GM12878 (cell line): ENCODE measurements around the gene CCNY. TPM values are rescaled to one million over a fixed set of nuclear protein-coding genes. Genes with fewer than 3 reads are reported as not detected.

ENCODE experiments used
- ATAC-seq: fragments of 200-7000 bp; cut with Tn5 transposase; 3 replicates; pipeline ENCODE4 v1.9.1; 2020; ENCODE audit warnings: mild to moderate bottlenecking, moderate library complexity
- BruUV-seq: library from RNA; stranded (reverse); fragments of 400-500 nt; replicated peaks from 2 replicates; lab custom pipeline; 2021; lab: Mats Ljungman, UMichigan
- CTCF ChIA-PET: fragments of 300-600 bp; sonication (Branson Sonifier 250); formaldehyde crosslinking; extraction: SDS; loops from one replicate; lab custom pipeline; 2021; ENCODE audit warnings: inconsistent platforms; lab: Yijun Ruan, JAX
- POLR2A ChIA-PET: fragments of 350-600 bp; formaldehyde crosslinking; extraction: SDS; loops from one replicate; lab custom pipeline; 2021; ENCODE audit warnings: inconsistent platforms; lab: Charles Lee
- RAD21 ChIA-PET: fragments of 300-600 bp; sonication (Branson Sonifier 250); formaldehyde crosslinking; loops from one replicate; lab custom pipeline; 2023; ENCODE audit warnings: antibody characterized with exemption; ENCODE audit not compliant: unreplicated experiment; lab: Charles Lee
- SMC1A ChIA-PET: fragments of 300-600 bp; sonication (Branson Sonifier 250); formaldehyde crosslinking; loops from one replicate; lab custom pipeline; 2023; ENCODE audit not compliant: unreplicated experiment, uncharacterized antibody; lab: Charles Lee
- DNase-seq: peaks from one replicate; pipeline ENCODE4 v3.0.0-alpha.2; 2011; ENCODE audit warnings: low read depth, low spot score
- FAIRE-seq: peaks from 3 replicates; lab custom pipeline; 2011; peaks lifted over from hg19 to GRCh38; lab: Jason Lieb, UNC
- H2AFZ ChIP-seq: 2 replicates; pipeline ENCODE4 v1.6.0; 2011; ENCODE audit warnings: low read depth, low read length, control low read depth; ENCODE audit not compliant: control insufficient read depth
- H3K27ac ChIP-seq: 2 replicates; pipeline ENCODE4 v1.5.1; 2011; ENCODE audit warnings: control low read depth; ENCODE audit not compliant: control insufficient read depth, insufficient read depth
- H3K27me3 ChIP-seq, 2 experiments: replicated peaks in 1 of 2; 2 replicates each; pipeline versions ENCODE4 v1.6.0 to v1.6.1; 2011; ENCODE audit warnings: low read length in 1 of 2; ENCODE audit not compliant: control insufficient read depth in 2 of 2, insufficient read depth in 2 of 2
- H3K36me3 ChIP-seq, 2 experiments: 2 replicates each; pipeline ENCODE4 v1.5.1; 2011; ENCODE audit warnings: low read length in 1 of 2; ENCODE audit not compliant: control insufficient read depth in 2 of 2, insufficient read depth in 2 of 2
- H3K4me1 ChIP-seq: 2 replicates; pipeline ENCODE4 v1.6.1; 2011; ENCODE audit warnings: mild to moderate bottlenecking, low read length, moderate library complexity, mixed read lengths; ENCODE audit not compliant: control insufficient read depth, insufficient read depth
- H3K4me2 ChIP-seq: 2 replicates; pipeline ENCODE4 v1.6.0; 2011; ENCODE audit warnings: control low read depth; ENCODE audit not compliant: control insufficient read depth, insufficient read depth
- H3K4me3 ChIP-seq: fragments of 200-600 bp; sonication (generic); 2 replicates; pipeline ENCODE4 v1.5.1; 2016
- H3K79me2 ChIP-seq: 2 replicates; pipeline ENCODE4 v1.6.0; 2011; ENCODE audit warnings: low read length; ENCODE audit not compliant: control insufficient read depth, insufficient read depth
- H3K9ac ChIP-seq: 2 replicates; pipeline ENCODE4 v1.8.0; 2011; ENCODE audit warnings: low read length, control low read depth, mixed read lengths; ENCODE audit not compliant: control insufficient read depth, insufficient read depth
- H3K9me3 ChIP-seq: replicated peaks from 3 replicates; pipeline ENCODE4 v1.5.1; 2011; ENCODE audit warnings: mild to moderate bottlenecking, low read length; ENCODE audit not compliant: control insufficient read depth, insufficient read depth
- H4K20me1 ChIP-seq: 2 replicates; pipeline ENCODE4 v1.6.0; 2011; ENCODE audit not compliant: control insufficient read depth, insufficient read depth
- WGBS: methylation state at CpG from one replicate; pipeline ENCODE4 v1.1.6; 2016; ENCODE audit warnings: low lambda C conversion rate; ENCODE audit not compliant: insufficient replicate concordance, insufficient coverage; ENCODE audit errors: missing lambda C conversion rate; 5-methylcytosine and 5-hydroxymethylcytosine counted together
- in situ Hi-C: fragments of 300-500 bp; cut with MboI; formaldehyde crosslinking; loops from 9 replicates; pipeline ENCODE4 v1.14.3; 2018; ENCODE audit warnings: mixed read lengths
- intact Hi-C: fragments of 100-400 bp; cut with micrococcal nuclease; formaldehyde crosslinking; loops from one replicate; pipeline ENCODE4 v1.14.2; 2022; ENCODE audit not compliant: unreplicated experiment
- polyA plus RNA-seq, 11 experiments: library from polyadenylated mRNA; depleted of rRNA in 4 of 11; unstranded in 6 of 11; stranded (reverse) in 5 of 11; fragments of >200 nt; fragmentation: Nextera tagmentation in 4 of 11; fragmentation: Illumina TruSeq in 1 of 11; extraction: Ambion mirVana in 4 of 11; extraction: Trizol in 1 of 11; gene quantifications; 1 replicate in 1 of 11; 2 replicates in 10 of 11; pipeline versions ENCODE4 v1.2.1 to v1.2.3, GENCODE V29; 2011 to 2016; ENCODE audit warnings: inconsistent platforms in 2 of 11, missing spikeins in 2 of 11, low read depth in 1 of 11
- total RNA-seq, 4 experiments: library from RNA; depleted of rRNA in 3 of 4; stranded (reverse); fragments of >200 nt in 3 of 4; fragmentation: Illumina TruSeq in 1 of 4; extraction: Trizol in 1 of 4; gene quantifications; 2 replicates each; pipeline versions ENCODE4 v1.2.1 to v1.2.3, GENCODE V29; 2013 to 2021
- TF ChIP-seq, protein P1 (sequence below): fragments of 450-650 bp; IDR thresholded peaks from 2 replicates; pipeline ENCODE4 v1.6.1; 2017; ENCODE audit warnings: mild to moderate bottlenecking, low read depth, inconsistent platforms; ENCODE audit not compliant: poor library complexity, severe bottlenecking

Gene CCNY
- total and polyA plus RNA-seq, 10 of the 15 experiments (the other 5 are each of a cell fraction or from before 2014, with no cell fraction given): 3.6 to 50.0 (median 26.1) TPM

DNA sequence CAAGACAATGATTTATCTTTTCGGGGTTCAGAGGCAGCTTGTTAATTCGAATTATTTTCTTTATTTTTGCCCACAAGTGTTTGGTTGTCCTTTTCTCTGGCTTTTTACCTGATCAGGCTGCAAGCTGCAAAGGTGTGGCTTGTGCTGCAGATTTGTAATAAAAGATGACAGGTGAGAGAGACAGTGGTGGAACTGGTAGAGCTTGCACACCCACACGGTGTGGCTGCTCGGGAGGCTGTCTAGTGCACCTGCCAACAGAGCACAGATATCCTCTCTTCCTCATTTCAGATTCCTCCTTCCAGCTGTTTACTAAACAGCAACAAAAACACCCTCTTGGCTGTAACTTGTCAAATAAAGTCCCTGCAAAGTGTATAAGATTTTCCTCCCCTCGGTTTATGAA, 278.0 kb downstream of the CCNY start:
- DNase-seq (no peak), ATAC-seq (no peak), FAIRE-seq (no peak)
- intact Hi-C loops (no loop called here), in situ Hi-C loops (no loop called here)
- no peak overlapping the region for H2AFZ ChIP-seq
- no peaks in the 10 kb centered on the region for H3K79me2 ChIP-seq
- no peaks in the 10 kb centered on the region for H3K27me3 ChIP-seq
- H3K9me3 ChIP-seq: no peaks in the 10 kb centered on the region; the same call in 2 of the 3 replicates
- TF ChIP-seq, protein P1, sequence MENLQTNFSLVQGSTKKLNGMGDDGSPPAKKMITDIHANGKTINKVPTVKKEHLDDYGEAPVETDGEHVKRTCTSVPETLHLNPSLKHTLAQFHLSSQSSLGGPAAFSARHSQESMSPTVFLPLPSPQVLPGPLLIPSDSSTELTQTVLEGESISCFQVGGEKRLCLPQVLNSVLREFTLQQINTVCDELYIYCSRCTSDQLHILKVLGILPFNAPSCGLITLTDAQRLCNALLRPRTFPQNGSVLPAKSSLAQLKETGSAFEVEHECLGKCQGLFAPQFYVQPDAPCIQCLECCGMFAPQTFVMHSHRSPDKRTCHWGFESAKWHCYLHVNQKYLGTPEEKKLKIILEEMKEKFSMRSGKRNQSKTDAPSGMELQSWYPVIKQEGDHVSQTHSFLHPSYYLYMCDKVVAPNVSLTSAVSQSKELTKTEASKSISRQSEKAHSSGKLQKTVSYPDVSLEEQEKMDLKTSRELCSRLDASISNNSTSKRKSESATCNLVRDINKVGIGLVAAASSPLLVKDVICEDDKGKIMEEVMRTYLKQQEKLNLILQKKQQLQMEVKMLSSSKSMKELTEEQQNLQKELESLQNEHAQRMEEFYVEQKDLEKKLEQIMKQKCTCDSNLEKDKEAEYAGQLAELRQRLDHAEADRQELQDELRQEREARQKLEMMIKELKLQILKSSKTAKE: no peak
- ChIA-PET RAD21 (no interaction called here), CTCF (interaction anchor here (1.0 to 2.1 kb wide), 3 partner anchors 21 to 1266 kb away, joined by 3 to 7 read pairs (median 5); no protein-coding TSS in a partner anchor), POLR2A (interaction anchor here (0.7 kb wide), 1 partner anchor 555 kb away, joined by 3 read pairs; no protein-coding TSS in a partner anchor), SMC1A (interaction anchor here (0.7 to 1.2 kb wide), 3 partner anchors 22 to 235 kb away, joined by 3 read pairs; no protein-coding TSS in a partner anchor)
- no peak overlapping the region for H3K4me3 ChIP-seq
- no peak overlapping the region for H3K9ac ChIP-seq
- H3K36me3 ChIP-seq: no peaks in the 10 kb centered on the region
- no peak overlapping the region for H3K27ac ChIP-seq
- no peaks in the 10 kb centered on the region for H4K20me1 ChIP-seq
- no TSS peak for BruUV-seq
- no peaks in the 10 kb centered on the region for H3K4me1 ChIP-seq
- whole genome bisulfite sequencing: 6% methylated on average over 5 of the region's 5 CpGs
- no peak overlapping the region for H3K4me2 ChIP-seq

Other genes with a start within 250 kb of the CCNY start
- gene CUL2, start 246.2 kb upstream of the CCNY start, total RNA-seq (2014; rRNA removed): 15.6 and 20.2 TPM in 2 replicates
- gene CUL2, start 246.2 kb upstream of the CCNY start, total RNA-seq (2014; rRNA removed; fragmentation: Illumina TruSeq; extraction: Trizol): 29.5 and 31.9 TPM in 2 replicates
- 31.3 and 34.5 TPM in 2 replicates for gene CUL2, start 246.2 kb upstream of the CCNY start, total RNA-seq (2021)
- gene CUL2, start 246.2 kb upstream of the CCNY start, polyA plus RNA-seq (2011; rRNA removed): 34.7 and 71.2 TPM in 2 replicates
- 35.3 and 46.3 TPM in 2 replicates for gene CUL2, start 246.2 kb upstream of the CCNY start, polyA plus RNA-seq (2014; fragmentation: Illumina TruSeq; extraction: Trizol)
- gene CUL2, start 246.2 kb upstream of the CCNY start, polyA plus RNA-seq (2014; fragmentation: Nextera tagmentation; extraction: Ambion mirVana): 10 to 100 TPM; 11.9 to 12.7 TPM
- gene CUL2, start 246.2 kb upstream of the CCNY start, polyA plus RNA-seq (2014; rRNA removed): 18.1 and 25.6 TPM in 2 replicates
- gene CUL2, start 246.2 kb upstream of the CCNY start, polyA plus RNA-seq (2016; fragmentation: Nextera tagmentation; extraction: Ambion mirVana): 10 to 100 TPM; 51.6 to 56.5 TPM
- 57.0 and 70.6 TPM in 2 replicates for gene CREM, start 209.7 kb upstream of the CCNY start, total RNA-seq (2014; rRNA removed)
- gene CREM, start 209.7 kb upstream of the CCNY start, total RNA-seq (2014; rRNA removed; fragmentation: Illumina TruSeq; extraction: Trizol): 57.6 and 58.5 TPM in 2 replicates
- 50.5 and 51.3 TPM in 2 replicates for gene CREM, start 209.7 kb upstream of the CCNY start, total RNA-seq (2021)
- gene CREM, start 209.7 kb upstream of the CCNY start, polyA plus RNA-seq (2011; rRNA removed): 70.6 and 82.5 TPM in 2 replicates
- 59.7 and 59.9 TPM in 2 replicates for gene CREM, start 209.7 kb upstream of the CCNY start, polyA plus RNA-seq (2014; fragmentation: Illumina TruSeq; extraction: Trizol)
- gene CREM, start 209.7 kb upstream of the CCNY start, polyA plus RNA-seq (2014; fragmentation: Nextera tagmentation; extraction: Ambion mirVana): 10 to 100 TPM; 64.2 to 70.7 TPM
- 78.5 and 82.9 TPM in 2 replicates for gene CREM, start 209.7 kb upstream of the CCNY start, polyA plus RNA-seq (2014; rRNA removed)
- gene CREM, start 209.7 kb upstream of the CCNY start, polyA plus RNA-seq (2016; fragmentation: Nextera tagmentation; extraction: Ambion mirVana): 100 to 1,000 TPM; 100 to 115 TPM